NT2/D1 (cell line): ENCODE results near the gene PEPD.

Experiments
- SUZ12 ChIP-seq: IDR thresholded peaks from 2 replicates; pipeline ENCODE4 v1.6.1; 2011; ENCODE audit not compliant: insufficient read length, insufficient read depth; ENCODE audit errors: extremely low read depth
- YY1 ChIP-seq: IDR thresholded peaks from 2 replicates; pipeline ENCODE4 v1.6.1; 2011; ENCODE audit not compliant: insufficient read length, insufficient read depth
- ZNF274 ChIP-seq: IDR thresholded peaks from 2 replicates; pipeline ENCODE4 v1.6.1; 2011; ENCODE audit warnings: mild to moderate bottlenecking, low read depth, low read length

DNA sequence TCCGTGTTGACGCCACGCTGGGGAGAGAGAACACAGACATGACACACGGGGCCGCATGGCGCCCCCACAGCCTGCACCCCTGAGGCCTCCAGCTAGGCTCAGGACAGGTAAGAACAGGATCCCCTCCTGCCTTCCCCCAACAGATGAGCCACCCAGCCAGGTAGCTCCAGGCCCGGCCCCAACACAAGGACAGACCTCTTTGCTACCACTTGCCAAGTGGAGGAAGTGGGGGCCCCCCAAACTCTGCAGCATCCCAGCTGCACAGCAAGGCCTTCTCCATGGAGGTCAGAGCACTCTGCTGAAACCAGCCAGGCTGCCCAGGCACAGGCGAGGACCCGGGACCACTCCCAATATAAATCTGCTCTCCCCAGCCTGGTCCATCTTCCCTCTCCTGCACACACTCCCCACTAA lies 31.5 kb downstream of the PEPD start:
- TF ChIP-seq SUZ12 (no peak), ZNF274 (no peak), YY1 (no peak)
